Right hindlimb (tissue), 1 donor: ENCODE results near the gene CBX2.
"Not testable (repeated sequence)": the region's sequence is repeated elsewhere in the genome, so short reads cannot be mapped to it uniquely, and the experiment has no call there.

Experiments used
- DNase-seq: peaks from one replicate; pipeline ENCODE4 v3.0.0-alpha.2; 2018

Gene CBX2

GRCh38 chr17:79743614-79744013 lies 34.3 kb upstream of the CBX2 start:
- no peak for DNase-seq

GRCh38 chr17:79745641-79746105 lies 32.3 kb upstream of the CBX2 start:
- no peak for DNase-seq

GRCh38 chr17:79746889-79747507 lies 30.9 kb upstream of the CBX2 start:
- DNase-seq = no peak

GRCh38 chr17:79747508-79748294 lies 30.2 kb upstream of the CBX2 start:
- DNase-seq = no peak

- no peak for DNase-seq
Measured at GRCh38 chr17:79748295-79749099, 29.5 kb upstream of the CBX2 start.

- DNase-seq = no peak
Measured at GRCh38 chr17:79749156-79749815, 28.7 kb upstream of the CBX2 start.

GRCh38 chr17:79749958-79750357 lies 28.0 kb upstream of the CBX2 start:
- DNase-seq = no peak

GRCh38 chr17:79750650-79751545 lies 27.1 kb upstream of the CBX2 start:
- no peak for DNase-seq

- DNase-seq = no peak
Measured at GRCh38 chr17:79752175-79752574, 25.8 kb upstream of the CBX2 start.

- no peak for DNase-seq
Measured at GRCh38 chr17:79754370-79754769, 23.6 kb upstream of the CBX2 start.

GRCh38 chr17:79754903-79755302 lies 23.0 kb upstream of the CBX2 start:
- DNase-seq = not testable (repeated sequence)

- DNase-seq = no peak
Measured at GRCh38 chr17:79755591-79755990, 22.4 kb upstream of the CBX2 start.

GRCh38 chr17:79757140-79757745 lies 20.7 kb upstream of the CBX2 start:
- no peak for DNase-seq

GRCh38 chr17:79758271-79758670 lies 19.7 kb upstream of the CBX2 start:
- DNase-seq = no peak

- no peak for DNase-seq
Measured at GRCh38 chr17:79760197-79760906, 17.6 kb upstream of the CBX2 start.

GRCh38 chr17:79761894-79762589 lies 15.9 kb upstream of the CBX2 start:
- DNase-seq = no peak

GRCh38 chr17:79765708-79766107 lies 12.2 kb upstream of the CBX2 start:
- DNase-seq = no peak

- no peak for DNase-seq
Measured at GRCh38 chr17:79769570-79770506, 8.1 kb upstream of the CBX2 start.

- no peak for DNase-seq
Measured at GRCh38 chr17:79771276-79771675, 6.7 kb upstream of the CBX2 start.
